GM23248 (cell line): ENCODE data around the gene SPATC1L. TPM values are rescaled to one million over a fixed set of nuclear protein-coding genes. Genes with fewer than 3 reads are reported as not detected.

Experiments used
- DNase-seq: peaks from one replicate; pipeline ENCODE4 v3.0.0-alpha.2; 2015
- H2AFZ ChIP-seq: fragments of 200-600 bp; sonication (generic); 2 replicates; pipeline ENCODE4 v1.6.1; 2016; ENCODE audit warnings: antibody characterized with exemption
- H3F3A ChIP-seq: fragments of 200-600 bp; sonication (generic); 2 replicates; pipeline ENCODE4 v1.6.1; 2016; ENCODE audit warnings: mild to moderate bottlenecking, antibody characterized with exemption, mixed run types; ENCODE audit not compliant: insufficient read depth
- H3K27ac ChIP-seq: fragments of 200-600 bp; sonication (generic); 2 replicates; pipeline ENCODE4 v1.5.1; 2016; ENCODE audit warnings: mild to moderate bottlenecking
- H3K27me3 ChIP-seq: fragments of 200-600 bp; sonication (generic); replicated peaks from 2 replicates; pipeline ENCODE4 v1.6.1; 2016; ENCODE audit warnings: mild to moderate bottlenecking; ENCODE audit not compliant: insufficient read depth
- H3K36me3 ChIP-seq: fragments of 200-600 bp; sonication (generic); 2 replicates; pipeline ENCODE4 v1.6.1; 2016; ENCODE audit warnings: low read depth, mild to moderate bottlenecking
- H3K4me1 ChIP-seq: fragments of 200-600 bp; sonication (generic); 2 replicates; pipeline ENCODE4 v1.6.1; 2016; ENCODE audit warnings: mild to moderate bottlenecking; ENCODE audit not compliant: insufficient read depth
- H3K4me2 ChIP-seq: fragments of 200-600 bp; sonication (generic); one replicate; pipeline ENCODE4 v1.6.1; 2016; ENCODE audit warnings: mild to moderate bottlenecking; ENCODE audit not compliant: unreplicated experiment
- H3K4me3 ChIP-seq: fragments of 200-600 bp; sonication (generic); 2 replicates; pipeline ENCODE4 v1.5.1; 2016; ENCODE audit warnings: mild to moderate bottlenecking
- H3K79me2 ChIP-seq: fragments of 200-600 bp; sonication (generic); 2 replicates; pipeline ENCODE4 v1.6.1; 2016; ENCODE audit warnings: mild to moderate bottlenecking; ENCODE audit not compliant: insufficient read depth
- H3K9ac ChIP-seq: fragments of 200-600 bp; sonication (generic); 2 replicates; pipeline ENCODE4 v1.6.1; 2016; ENCODE audit warnings: mild to moderate bottlenecking
- H3K9me2 ChIP-seq: fragments of 200-600 bp; sonication (generic); 2 replicates; pipeline ENCODE4 v1.6.1; 2016; ENCODE audit warnings: mixed run types, mild to moderate bottlenecking, moderate library complexity; ENCODE audit not compliant: insufficient read depth
- H3K9me3 ChIP-seq: fragments of 200-600 bp; sonication (generic); one replicate; pipeline ENCODE4 v1.6.1; 2017; ENCODE audit warnings: low read depth
- H4K20me1 ChIP-seq: fragments of 200-600 bp; sonication (generic); 2 replicates; pipeline ENCODE4 v1.6.0; 2016; ENCODE audit not compliant: insufficient read depth
- EZH2 ChIP-seq: fragments of 200-600 bp; sonication (generic); IDR thresholded peaks from 2 replicates; pipeline ENCODE4 v1.6.1; 2018; ENCODE audit warnings: antibody characterized with exemption, mild to moderate bottlenecking; ENCODE audit not compliant: insufficient read depth, poor library complexity, severe bottlenecking
- EZH2phosphoT487 ChIP-seq: fragments of 200-600 bp; sonication (generic); IDR thresholded peaks from 2 replicates; pipeline ENCODE4 v1.6.1; 2018; ENCODE audit warnings: antibody characterized with exemption, moderate library complexity, mild to moderate bottlenecking, low read depth; ENCODE audit not compliant: insufficient read depth
- WGBS, 2 experiments: methylation state at CpG; one replicate each; pipeline ENCODE4 v1.1.6; 2015 to 2017; ENCODE audit warnings: low lambda C conversion rate in 2 of 2, low coverage in 1 of 2; ENCODE audit errors: missing lambda C conversion rate in 2 of 2; 5-methylcytosine and 5-hydroxymethylcytosine counted together
- in situ Hi-C: fragments of 300-500 bp; cut with MboI; formaldehyde crosslinking; loops from 2 replicates; pipeline ENCODE4 v1.15.0; 2020
- polyA plus RNA-seq: library from polyadenylated mRNA; unstranded; fragments of >200 nt; fragmentation: Nextera tagmentation; extraction: Ambion mirVana; gene quantifications from 2 replicates; pipeline ENCODE4 v1.2.1, GENCODE V29; 2016
- total RNA-seq: library from RNA; depleted of rRNA; stranded (reverse); fragments of >200 nt; shearing (Covaris generic); gene quantifications from 2 replicates; pipeline ENCODE4 v1.2.3, GENCODE V29; 2014

Gene SPATC1L
- total and polyA plus RNA-seq, 2 experiments from 2014 or later: 5.2 to 15.7 TPM

- no peak overlapping the region for H3K4me3 ChIP-seq
- 90 to 92% methylated on average over 28 of the region's 28 CpGs for WGBS, 2 experiments
- no peaks in the 10 kb centered on the region for H3K9me3 ChIP-seq
- H3K36me3 ChIP-seq: no peaks in the 10 kb centered on the region
- no peaks in the 10 kb centered on the region for H3K27me3 ChIP-seq
- no peaks in the 10 kb centered on the region for H3K9me2 ChIP-seq
- no peak overlapping the region for H3K9ac ChIP-seq
- H3K4me1 ChIP-seq: no peaks in the 10 kb centered on the region
- no peak overlapping the region for H3K27ac ChIP-seq
- in situ Hi-C loops: no loop called here
- H4K20me1 ChIP-seq: no peaks in the 10 kb centered on the region
- H3K79me2 ChIP-seq: no peaks in the 10 kb centered on the region
- DNase-seq: no peak
- H3F3A ChIP-seq: peaks cover 9% of the 10 kb centered on the region; the same call in 1 of the 2 replicates
- TF ChIP-seq EZH2phosphoT487: no peak
- no peak for TF ChIP-seq EZH2
- H3K4me2 ChIP-seq: no peak overlapping the region
- H2AFZ ChIP-seq: no peak overlapping the region
Measured at GRCh38 chr21:46138383-46138970, 45.8 kb downstream of the SPATC1L start.

GRCh38 chr21:46137908-46138307 is 46.4 kb downstream of the SPATC1L start:
- H3K36me3 ChIP-seq: no peaks in the 10 kb centered on the region
- H3K9me3 ChIP-seq: no peaks in the 10 kb centered on the region
- peaks cover 14% of the 10 kb centered on the region; the same call in 1 of the 2 replicates for H3F3A ChIP-seq
- no peak for TF ChIP-seq EZH2
- TF ChIP-seq EZH2phosphoT487: no peak
- no peaks in the 10 kb centered on the region for H4K20me1 ChIP-seq
- no peak overlapping the region for H3K27ac ChIP-seq
- H3K4me2 ChIP-seq: no peak overlapping the region
- no peak for DNase-seq
- H3K4me3 ChIP-seq: no peak overlapping the region
- in situ Hi-C loops: no loop called here
- H3K9me2 ChIP-seq: no peaks in the 10 kb centered on the region
- no peaks in the 10 kb centered on the region for H3K4me1 ChIP-seq
- H3K9ac ChIP-seq: no peak overlapping the region
- H2AFZ ChIP-seq: no peak overlapping the region
- WGBS, 2 experiments: 83 to 91% methylated on average over 7 of the region's 7 CpGs
- no peaks in the 10 kb centered on the region for H3K27me3 ChIP-seq
- no peaks in the 10 kb centered on the region for H3K79me2 ChIP-seq

DNA sequence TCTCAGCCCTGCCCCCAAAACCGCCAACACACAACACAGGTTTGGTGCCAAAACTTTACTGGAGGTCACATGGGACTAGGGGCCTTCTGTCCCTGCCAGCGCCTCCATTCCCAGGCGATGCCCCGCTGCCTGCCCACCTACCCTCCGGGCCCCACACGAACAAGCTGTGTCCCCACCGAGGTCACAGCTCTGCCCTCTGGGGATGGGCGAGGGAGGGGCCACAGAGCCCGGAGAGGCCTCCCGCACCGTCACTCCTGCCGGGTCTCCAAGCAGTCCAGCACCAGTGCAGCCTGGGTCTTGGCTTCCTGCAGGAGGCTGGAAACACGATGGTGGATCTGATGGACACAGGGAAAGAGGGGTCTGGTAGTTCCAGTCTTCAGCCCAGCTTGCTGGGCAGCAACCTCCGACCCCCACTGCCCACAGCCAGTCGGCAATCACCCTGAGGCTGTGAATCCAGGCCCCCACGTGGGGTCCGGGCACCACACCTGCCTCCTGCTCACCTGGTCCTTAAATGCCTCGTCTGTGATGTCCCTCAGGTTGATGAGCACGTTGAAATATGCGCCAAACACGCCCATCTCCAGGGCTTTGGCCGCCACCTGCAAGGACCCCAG is 47.4 kb downstream of the SPATC1L start:
- TF ChIP-seq EZH2 (no peak), EZH2phosphoT487 (no peak)

GRCh38 chr21:46135782-46136395 is 48.4 kb downstream of the SPATC1L start:
- no peak for DNase-seq
- Histone ChIP-seq H3K4me2 (no peak overlapping the region), H4K20me1 (no peaks in the 10 kb centered on the region), H3K36me3 (no peaks in the 10 kb centered on the region), H2AFZ (no peak overlapping the region), H3K9me3 (no peaks in the 10 kb centered on the region), H3F3A (peaks cover 30% of the 10 kb centered on the region), H3K27me3 (no peaks in the 10 kb centered on the region), H3K27ac (no peak overlapping the region), H3K9me2 (no peaks in the 10 kb centered on the region), H3K4me1 (no peaks in the 10 kb centered on the region), H3K9ac (no peak overlapping the region), H3K79me2 (no peaks in the 10 kb centered on the region), H3K4me3 (no peak overlapping the region)
- TF ChIP-seq EZH2: no peak
- no peak for TF ChIP-seq EZH2phosphoT487
- WGBS, 2 experiments: 65 to 69% methylated on average over 3 to 7 of the region's 7 CpGs
- in situ Hi-C loops: no loop called here

More for the DNA sequence above, 47.4 kb downstream of the SPATC1L start:
- no peaks in the 10 kb centered on the region for H3K9me2 ChIP-seq
- 75 to 79% methylated on average over 22 of the region's 22 CpGs for WGBS, 2 experiments
- in situ Hi-C loops: no loop called here
- H3K36me3 ChIP-seq: no peaks in the 10 kb centered on the region
- H3K79me2 ChIP-seq: no peaks in the 10 kb centered on the region
- peaks cover 23% of the 10 kb centered on the region for H3F3A ChIP-seq
- H2AFZ ChIP-seq: no peak overlapping the region
- DNase-seq: no peak
- H3K9ac ChIP-seq: no peak overlapping the region
- H3K4me2 ChIP-seq: no peak overlapping the region
- no peak overlapping the region for H3K27ac ChIP-seq
- no peaks in the 10 kb centered on the region for H4K20me1 ChIP-seq
- H3K27me3 ChIP-seq: no peaks in the 10 kb centered on the region
- H3K4me1 ChIP-seq: no peaks in the 10 kb centered on the region
- H3K9me3 ChIP-seq: no peaks in the 10 kb centered on the region
- H3K4me3 ChIP-seq: no peak overlapping the region
